Astrocyte (in vitro differentiated cells and primary cell): ENCODE measurements around the gene ERGIC3.

Experiments used
- EZH2 ChIP-seq: IDR thresholded peaks from 2 replicates; pipeline ENCODE4 v1.6.1; 2012; ENCODE audit warnings: mild to moderate bottlenecking, low read length, inconsistent platforms; ENCODE audit not compliant: insufficient read depth
- TF ChIP-seq, protein P1 (sequence below): IDR thresholded peaks from 2 replicates; pipeline ENCODE4 v1.5.1; 2011; ENCODE audit warnings: low read depth, mild to moderate bottlenecking, inconsistent platforms, low read length, moderate library complexity; ENCODE audit not compliant: insufficient read depth

DNA sequence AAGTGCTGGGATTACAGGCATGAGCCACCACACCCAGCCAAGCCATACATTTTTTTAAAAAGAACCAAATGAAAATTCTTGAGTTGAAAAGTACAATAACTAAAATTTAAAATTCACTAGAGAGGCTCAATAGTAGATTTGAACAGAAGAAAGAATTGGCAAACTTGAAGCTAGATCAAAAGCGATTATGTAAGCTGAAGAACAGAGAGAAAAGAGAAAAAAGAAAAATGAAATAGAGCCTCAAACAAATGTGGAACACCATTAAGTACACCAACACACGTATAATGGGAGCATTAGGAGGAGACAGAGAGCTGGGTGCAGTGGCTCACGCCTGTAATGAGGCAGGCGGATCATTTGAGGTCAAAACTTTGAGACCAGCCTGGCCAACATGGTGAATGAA is 31.0 kb downstream of the ERGIC3 start:
- TF ChIP-seq, protein P1, sequence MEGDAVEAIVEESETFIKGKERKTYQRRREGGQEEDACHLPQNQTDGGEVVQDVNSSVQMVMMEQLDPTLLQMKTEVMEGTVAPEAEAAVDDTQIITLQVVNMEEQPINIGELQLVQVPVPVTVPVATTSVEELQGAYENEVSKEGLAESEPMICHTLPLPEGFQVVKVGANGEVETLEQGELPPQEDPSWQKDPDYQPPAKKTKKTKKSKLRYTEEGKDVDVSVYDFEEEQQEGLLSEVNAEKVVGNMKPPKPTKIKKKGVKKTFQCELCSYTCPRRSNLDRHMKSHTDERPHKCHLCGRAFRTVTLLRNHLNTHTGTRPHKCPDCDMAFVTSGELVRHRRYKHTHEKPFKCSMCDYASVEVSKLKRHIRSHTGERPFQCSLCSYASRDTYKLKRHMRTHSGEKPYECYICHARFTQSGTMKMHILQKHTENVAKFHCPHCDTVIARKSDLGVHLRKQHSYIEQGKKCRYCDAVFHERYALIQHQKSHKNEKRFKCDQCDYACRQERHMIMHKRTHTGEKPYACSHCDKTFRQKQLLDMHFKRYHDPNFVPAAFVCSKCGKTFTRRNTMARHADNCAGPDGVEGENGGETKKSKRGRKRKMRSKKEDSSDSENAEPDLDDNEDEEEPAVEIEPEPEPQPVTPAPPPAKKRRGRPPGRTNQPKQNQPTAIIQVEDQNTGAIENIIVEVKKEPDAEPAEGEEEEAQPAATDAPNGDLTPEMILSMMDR, result no peak
- TF ChIP-seq EZH2, result no peak
